ENCODE measurements around the gene RABGAP1L.
"Not testable (repeated sequence)": the region's sequence is repeated elsewhere in the genome, so short reads cannot be mapped to it uniquely, and the experiment has no call there.

RABGAP1L gene

GRCh38 chr1:174550296-174550695, 391.0 kb downstream of the RABGAP1L start:
- no peak for TF ChIP-seq CTCF (IDR thresholded peaks at IDR 0.05; ENCODE audit: low read depth, low read length)
- Histone ChIP-seq H3K27me3 (no peaks in the 10 kb centered on the region), H3K9me3 (no peaks in the 10 kb centered on the region), H3K4me3 (ENCODE audit: low read depth, low read length) (no peak overlapping the region), H3K4me1 (no peaks in the 10 kb centered on the region), H3K36me3 (no peaks in the 10 kb centered on the region)
- DNase-seq: no peak

DNA sequence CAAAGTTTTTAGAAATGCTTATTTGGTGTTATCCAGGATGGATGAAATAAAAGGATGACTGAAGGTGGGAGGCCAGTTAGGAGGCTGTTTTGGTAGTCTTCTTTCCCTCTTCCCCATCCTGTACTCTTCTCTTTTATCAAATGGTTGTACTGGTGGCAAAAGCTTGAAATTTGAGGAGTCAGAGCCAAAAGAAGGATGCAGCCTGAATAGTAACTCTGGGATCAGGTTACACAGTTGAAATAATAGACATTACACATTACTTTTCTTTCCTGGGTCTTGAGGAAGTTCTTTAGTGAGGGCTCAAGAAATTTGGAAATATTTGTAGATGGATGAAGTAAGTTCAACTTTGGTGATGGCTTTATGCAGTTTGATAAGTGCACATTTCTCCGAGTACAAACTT, 397.1 kb downstream of the RABGAP1L start:
- no peaks in the 10 kb centered on the region for H3K36me3 ChIP-seq
- no peaks in the 10 kb centered on the region for H3K9me3 ChIP-seq
- DNase-seq: no peak
- no peak for TF ChIP-seq CTCF (IDR thresholded peaks at IDR 0.05; ENCODE audit: low read depth, low read length)
- H3K27me3 ChIP-seq: no peaks in the 10 kb centered on the region
- H3K4me1 ChIP-seq: no peaks in the 10 kb centered on the region
- H3K4me3 ChIP-seq (ENCODE audit: low read depth, low read length): no peak overlapping the region

GRCh38 chr1:174568551-174568950, 409.2 kb downstream of the RABGAP1L start:
- H3K27me3 ChIP-seq: no peaks in the 10 kb centered on the region
- no peaks in the 10 kb centered on the region for H3K36me3 ChIP-seq
- H3K9me3 ChIP-seq: no peaks in the 10 kb centered on the region
- H3K4me3 ChIP-seq (ENCODE audit: low read depth, low read length): no peak overlapping the region
- H3K4me1 ChIP-seq: no peaks in the 10 kb centered on the region
- no peak for TF ChIP-seq CTCF (IDR thresholded peaks at IDR 0.05; ENCODE audit: low read depth, low read length)
- no peak for DNase-seq

GRCh38 chr1:174569240-174569639, 409.9 kb downstream of the RABGAP1L start:
- Histone ChIP-seq H3K4me1 (no peaks in the 10 kb centered on the region), H3K9me3 (no peaks in the 10 kb centered on the region), H3K27me3 (no peaks in the 10 kb centered on the region), H3K4me3 (ENCODE audit: low read depth, low read length) (no peak overlapping the region), H3K36me3 (no peaks in the 10 kb centered on the region)
- no peak for DNase-seq
- no peak for TF ChIP-seq CTCF (IDR thresholded peaks at IDR 0.05; ENCODE audit: low read depth, low read length)

DNA sequence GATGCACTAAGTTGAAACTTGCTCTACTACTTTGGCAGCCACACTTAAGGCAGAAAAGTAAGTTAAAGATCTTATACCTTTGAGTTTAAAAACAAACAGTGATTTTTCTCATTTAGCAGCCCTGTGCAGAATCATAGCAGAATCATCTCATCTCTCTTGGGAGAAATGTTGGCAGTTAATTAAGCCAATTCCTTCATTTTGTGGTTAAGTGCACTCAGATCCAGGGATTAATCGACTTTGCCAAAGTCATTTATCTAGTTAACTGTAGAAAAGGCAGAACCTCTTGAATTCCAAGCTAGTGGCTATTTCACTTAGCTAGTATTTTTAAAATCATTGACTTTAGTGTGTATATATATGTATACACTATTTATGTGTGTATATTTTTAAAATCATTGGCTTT, 413.5 kb downstream of the RABGAP1L start:
- no peak for DNase-seq
- Histone ChIP-seq H3K36me3 (no peaks in the 10 kb centered on the region), H3K4me1 (no peaks in the 10 kb centered on the region), H3K9me3 (no peaks in the 10 kb centered on the region), H3K27me3 (no peaks in the 10 kb centered on the region), H3K4me3 (ENCODE audit: low read depth, low read length) (no peak overlapping the region)
- TF ChIP-seq CTCF (IDR thresholded peaks at IDR 0.05; ENCODE audit: low read depth, low read length): no peak

DNA sequence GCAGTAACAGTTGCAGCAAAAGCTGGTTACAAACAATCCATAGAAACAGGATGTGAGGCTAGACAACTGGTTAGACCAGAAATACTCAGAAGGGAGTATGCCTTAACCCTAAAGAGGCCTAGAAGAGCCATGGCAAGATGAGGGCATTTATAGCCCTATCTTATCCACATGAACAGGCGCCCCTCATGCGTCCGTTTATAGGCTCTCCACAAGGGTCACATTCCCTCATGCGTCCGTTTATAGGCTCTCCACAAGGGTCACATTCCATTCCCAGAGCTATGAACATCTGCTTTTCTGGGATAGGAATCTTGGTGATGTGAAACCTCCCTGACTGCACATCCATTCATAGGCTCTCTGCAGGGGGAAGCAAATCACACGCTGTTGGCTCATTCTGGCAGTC, 416.8 kb downstream of the RABGAP1L start:
- H3K9me3 ChIP-seq, DNase-seq, H3K27me3 ChIP-seq: not testable (repeated sequence)

GRCh38 chr1:174577681-174578080, 418.4 kb downstream of the RABGAP1L start:
- no peaks in the 10 kb centered on the region for H3K27me3 ChIP-seq
- H3K4me3 ChIP-seq (ENCODE audit: low read depth, low read length): no peak overlapping the region
- no peak for DNase-seq
- no peaks in the 10 kb centered on the region for H3K36me3 ChIP-seq
- H3K9me3 ChIP-seq: no peaks in the 10 kb centered on the region
- H3K4me1 ChIP-seq: no peaks in the 10 kb centered on the region
- TF ChIP-seq CTCF (IDR thresholded peaks at IDR 0.05; ENCODE audit: low read depth, low read length): no peak

More for the DNA sequence above, 416.8 kb downstream of the RABGAP1L start:
- H3K36me3 ChIP-seq; H3K4me1 ChIP-seq; H3K4me3 ChIP-seq (ENCODE audit: low read depth, low read length): not testable (repeated sequence)

Data from BE2C (cell line).